ENCODE data around the gene APOL1.

GRCh38 chr22:36247955-36248354 lies 5.0 kb upstream of the APOL1 start:
- TF ChIP-seq POLR2AphosphoS5 (IDR thresholded peaks at IDR 0.05; ENCODE audit: low read depth, low read length) (no peak), CTCF (IDR thresholded peaks at IDR 0.05) (no peak), REST (IDR thresholded peaks at IDR 0.05; ENCODE audit: insufficient read depth in 1 of 2, low read depth in 2 of 2, low read length in 1 of 2) (no peak)

All from Panc1 (cell line).